ENCODE results near the gene DIS3L2.

DIS3L2 gene

GRCh38 chr2:232038881-232039485 lies 77.5 kb downstream of the DIS3L2 start:
- DNase-seq (ENCODE audit: low read depth) = no peak
- H3K4me3 ChIP-seq (ENCODE audit: low read depth, low read length) = no peak overlapping the region

GRCh38 chr2:232042911-232043574 lies 81.5 kb downstream of the DIS3L2 start:
- H3K4me3 ChIP-seq (ENCODE audit: low read depth, low read length) = no peak overlapping the region
- DNase-seq (ENCODE audit: low read depth) = no peak

- no peak for DNase-seq (ENCODE audit: low read depth)
- no peak overlapping the region for H3K4me3 ChIP-seq (ENCODE audit: low read depth, low read length)
These were observed 82.5 kb downstream of the DIS3L2 start for GRCh38 chr2:232043966-232044365.

- DNase-seq (ENCODE audit: low read depth) = no peak
- H3K4me3 ChIP-seq (ENCODE audit: low read depth, low read length) = no peak overlapping the region
These were observed 87.8 kb downstream of the DIS3L2 start for GRCh38 chr2:232049350-232049749.

- DNase-seq (ENCODE audit: low read depth) = no peak
These were observed 91.1 kb downstream of the DIS3L2 start for GRCh38 chr2:232052591-232052990.

GRCh38 chr2:232053777-232054176 lies 92.3 kb downstream of the DIS3L2 start:
- H3K4me3 ChIP-seq (ENCODE audit: low read depth, low read length) = no peak overlapping the region
- no peak for DNase-seq (ENCODE audit: low read depth)

More at GRCh38 chr2:232052591-232052990, 91.1 kb downstream of the DIS3L2 start:
- no peak overlapping the region for H3K4me3 ChIP-seq (ENCODE audit: low read depth, low read length)

- no peak for DNase-seq (ENCODE audit: low read depth)
- H3K4me3 ChIP-seq (ENCODE audit: low read depth, low read length) = no peak overlapping the region
These were observed 96.8 kb downstream of the DIS3L2 start for GRCh38 chr2:232058063-232058877.

- no peak overlapping the region for H3K4me3 ChIP-seq (ENCODE audit: low read depth, low read length)
- no peak for DNase-seq (ENCODE audit: low read depth)
These were observed 97.4 kb downstream of the DIS3L2 start for GRCh38 chr2:232058931-232059330.

- no peak for DNase-seq (ENCODE audit: low read depth)
- H3K4me3 ChIP-seq (ENCODE audit: low read depth, low read length) = no peak overlapping the region
These were observed 99.8 kb downstream of the DIS3L2 start for GRCh38 chr2:232061265-232061664.

- DNase-seq (ENCODE audit: low read depth) = no peak
These were observed 111.5 kb downstream of the DIS3L2 start for GRCh38 chr2:232073026-232073425.

GRCh38 chr2:232073699-232074098 lies 112.2 kb downstream of the DIS3L2 start:
- no peak overlapping the region for H3K4me3 ChIP-seq (ENCODE audit: low read depth, low read length)
- DNase-seq (ENCODE audit: low read depth) = no peak

More at GRCh38 chr2:232073026-232073425, 111.5 kb downstream of the DIS3L2 start:
- no peak overlapping the region for H3K4me3 ChIP-seq (ENCODE audit: low read depth, low read length)

GRCh38 chr2:232075080-232075479 lies 113.6 kb downstream of the DIS3L2 start:
- H3K4me3 ChIP-seq (ENCODE audit: low read depth, low read length) = no peak overlapping the region
- DNase-seq (ENCODE audit: low read depth) = peak; percentile 50

- no peak for DNase-seq (ENCODE audit: low read depth)
These were observed 114.3 kb downstream of the DIS3L2 start for GRCh38 chr2:232075859-232076258.

GRCh38 chr2:232076272-232076671 lies 114.8 kb downstream of the DIS3L2 start:
- no peak for DNase-seq (ENCODE audit: low read depth)
- no peak overlapping the region for H3K4me3 ChIP-seq (ENCODE audit: low read depth, low read length)

More at GRCh38 chr2:232075859-232076258, 114.3 kb downstream of the DIS3L2 start:
- no peak overlapping the region for H3K4me3 ChIP-seq (ENCODE audit: low read depth, low read length)

- H3K4me3 ChIP-seq (ENCODE audit: low read depth, low read length) = no peak overlapping the region
- peak; percentile 33 for DNase-seq (ENCODE audit: low read depth)
These were observed 115.2 kb downstream of the DIS3L2 start for GRCh38 chr2:232076736-232077135.

- no peak for DNase-seq (ENCODE audit: low read depth)
- no peak overlapping the region for H3K4me3 ChIP-seq (ENCODE audit: low read depth, low read length)
These were observed 123.7 kb downstream of the DIS3L2 start for GRCh38 chr2:232085164-232085563.

- no peak for DNase-seq (ENCODE audit: low read depth)
- no peak overlapping the region for H3K4me3 ChIP-seq (ENCODE audit: low read depth, low read length)
These were observed 124.4 kb downstream of the DIS3L2 start for GRCh38 chr2:232085826-232086425.

GRCh38 chr2:232088771-232089170 lies 127.3 kb downstream of the DIS3L2 start:
- H3K4me3 ChIP-seq (ENCODE audit: low read depth, low read length) = no peak overlapping the region
- no peak for DNase-seq (ENCODE audit: low read depth)

GRCh38 chr2:232094201-232094600 lies 132.7 kb downstream of the DIS3L2 start:
- DNase-seq (ENCODE audit: low read depth) = no peak
- H3K4me3 ChIP-seq (ENCODE audit: low read depth, low read length) = no peak overlapping the region

- DNase-seq (ENCODE audit: low read depth) = no peak
These were observed 133.4 kb downstream of the DIS3L2 start for GRCh38 chr2:232094883-232095282.

More at GRCh38 chr2:232094883-232095282, 133.4 kb downstream of the DIS3L2 start:
- H3K4me3 ChIP-seq (ENCODE audit: low read depth, low read length) = no peak overlapping the region

All from skeletal muscle cell (primary cell).